Omental fat pad (tissue), 4 donors: ENCODE results near the gene RNF208. TPM values are rescaled to one million over a fixed set of nuclear protein-coding genes. Genes with fewer than 3 reads are reported as not detected.

Experiments used
- ATAC-seq: fragments of 150-250 bp; one replicate; pipeline ENCODE4 v1.9.1; 2016; ENCODE audit warnings: mild to moderate bottlenecking, moderate library complexity; ENCODE audit not compliant: low FRiP score
- DNase-seq: peaks from one replicate; pipeline ENCODE4 v3.0.0-alpha.2; 2019; ENCODE audit warnings: low spot score
- CTCF ChIP-seq, 3 donors: fragments of 450-650 bp; IDR thresholded peaks; one replicate each; pipeline ENCODE4 v1.5.1; 2016 to 2017; ENCODE audit warnings: antibody characterized with exemption in 3 of 3, mild to moderate bottlenecking in 3 of 3, moderate library complexity in 2 of 3
- total RNA-seq, 4 donors: library from RNA; depleted of rRNA; stranded (reverse); fragments of >200 nt; gene quantifications; one replicate each; pipeline ENCODE4 v1.1.0, GENCODE V29; 2016

RNF208 gene
- total RNA-seq, 4 donors from 2014 or later, result 0.65 to 1.0 (median 0.72) TPM; not detected in 1

GRCh38 chr9:137184881-137185660, 37.0 kb downstream of the RNF208 start:
- no peak for TF ChIP-seq CTCF (IDR thresholded peaks at IDR 0.05)
- ATAC-seq, result no peak
- DNase-seq, result no peak

DNA sequence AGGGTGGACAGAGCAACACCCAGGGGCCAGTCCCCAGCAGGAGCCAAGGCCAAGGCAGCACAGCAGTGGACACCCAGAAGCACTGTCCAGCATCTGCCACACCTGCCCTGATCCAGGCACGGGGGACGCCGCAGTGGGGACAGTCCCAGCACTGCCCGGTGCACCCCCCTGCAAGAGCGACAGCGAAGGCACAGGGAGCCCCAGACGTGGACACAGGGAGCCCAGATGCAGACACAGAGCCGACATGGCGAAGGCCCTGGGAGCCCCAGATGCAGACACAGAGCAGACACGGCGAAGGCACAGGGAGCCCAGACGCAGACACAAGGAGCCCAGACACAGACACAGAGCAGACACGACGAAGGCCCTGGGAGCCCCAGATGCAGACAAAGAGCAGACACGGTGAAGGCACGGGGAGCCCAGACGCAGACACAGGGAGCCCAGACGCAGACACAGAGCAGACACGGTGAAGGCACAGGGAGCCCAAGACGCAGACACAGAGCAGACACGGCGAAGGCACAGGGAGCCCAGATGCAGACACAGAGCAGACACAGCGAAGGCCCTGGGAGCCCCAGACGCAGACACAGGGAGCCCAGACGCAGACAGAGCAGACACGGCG, 38.0 kb downstream of the RNF208 start:
- no peak for DNase-seq
- no peak for TF ChIP-seq CTCF (IDR thresholded peaks at IDR 0.05)
- no peak for ATAC-seq

DNA sequence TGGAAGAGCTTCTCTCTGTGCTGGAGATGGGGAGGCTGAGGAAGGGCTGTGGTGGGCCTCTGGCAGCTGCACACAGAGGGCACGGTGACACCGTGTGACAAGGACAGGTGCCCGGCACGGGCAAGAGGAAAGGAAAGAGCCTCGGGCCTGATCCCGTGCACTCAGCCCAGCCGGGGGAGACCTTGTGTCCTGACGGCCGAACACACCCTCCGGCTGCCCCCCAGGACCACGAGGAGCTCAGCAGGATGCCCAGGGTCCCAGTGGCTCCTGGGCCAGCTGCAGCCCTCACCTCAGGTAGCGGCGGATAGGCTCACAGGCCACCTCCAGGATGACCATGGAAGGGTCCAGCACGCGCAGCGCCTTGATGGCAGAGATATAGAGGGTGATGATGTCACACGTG, 39.2 kb downstream of the RNF208 start:
- no peak for DNase-seq
- ATAC-seq, result no peak
- no peak for TF ChIP-seq CTCF (IDR thresholded peaks at IDR 0.05)

DNA sequence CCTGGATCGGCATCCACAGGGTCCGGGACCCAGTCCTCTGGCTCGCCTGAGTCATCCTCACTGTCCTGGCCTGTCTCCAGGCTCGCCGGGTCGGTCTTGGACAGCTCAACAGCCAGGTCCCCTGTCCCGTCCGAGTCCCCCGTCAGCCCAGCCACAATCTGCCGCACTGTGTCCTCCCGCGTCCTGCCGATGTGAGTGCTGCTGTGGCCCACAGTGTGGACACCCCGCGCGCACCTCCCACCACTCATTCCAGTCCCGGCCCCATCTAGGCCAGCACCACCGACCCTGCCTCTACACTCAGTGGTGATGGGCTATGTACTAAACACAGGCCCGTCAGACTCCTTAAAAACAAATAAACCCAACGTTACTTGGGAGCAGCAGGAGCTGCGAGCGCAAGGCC, 40.4 kb downstream of the RNF208 start:
- TF ChIP-seq CTCF (IDR thresholded peaks at IDR 0.05), result no peak
- no peak for ATAC-seq
- no peak for DNase-seq

DNA sequence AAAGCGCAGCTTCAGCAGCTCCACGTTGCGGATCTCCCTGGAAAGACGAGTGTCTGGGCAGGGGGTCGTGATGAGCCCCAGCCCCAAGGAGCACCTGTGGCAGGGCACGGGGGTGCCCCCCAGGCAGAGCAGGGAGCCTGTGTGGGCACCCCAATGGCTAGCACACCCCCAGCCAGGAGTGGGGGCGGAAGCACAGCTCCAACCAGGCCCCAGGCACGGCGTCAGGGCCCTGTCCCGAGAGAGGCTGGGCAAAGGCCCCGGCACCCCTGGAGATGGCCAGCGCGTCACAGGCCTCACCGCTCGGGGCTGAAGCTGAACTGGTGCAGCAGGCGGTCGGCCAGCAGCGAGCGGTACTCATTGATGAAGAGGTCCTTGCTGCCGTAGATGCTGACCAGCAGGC, 41.5 kb downstream of the RNF208 start:
- ATAC-seq (no peak), DNase-seq (no peak)
- TF ChIP-seq CTCF (IDR thresholded peaks at IDR 0.05), result no peak

- DNase-seq (no peak), ATAC-seq (no peak)
- no peak for TF ChIP-seq CTCF (IDR thresholded peaks at IDR 0.05)
These were observed 42.3 kb downstream of the RNF208 start for GRCh38 chr9:137179761-137180160.
